Liver (tissue), 2 donors: Measurements from ENCODE around the gene OSGIN1.

Source experiments
- CTCF ChIP-seq: fragments of 150-350 bp; IDR thresholded peaks from 2 replicates; pipeline ENCODE4 v1.5.1; 2017; ENCODE audit warnings: improper control_type of control experiment, low read depth, low read length; ENCODE audit not compliant: missing input control
- MAX ChIP-seq: IDR thresholded peaks from 2 replicates; pipeline ENCODE4 v1.6.1; 2016; ENCODE audit warnings: antibody characterized with exemption
- REST ChIP-seq: IDR thresholded peaks from 2 replicates; pipeline ENCODE4 v1.6.1; 2016; ENCODE audit warnings: antibody characterized with exemption, mild to moderate bottlenecking
- YY1 ChIP-seq: IDR thresholded peaks from 2 replicates; pipeline ENCODE4 v1.6.1; 2016; ENCODE audit warnings: antibody characterized with exemption, mild to moderate bottlenecking
- donor health status: healthy.

GRCh38 chr16:84009282-84009681 is 56.2 kb downstream of the OSGIN1 start:
- TF ChIP-seq CTCF (no peak), MAX (no peak), YY1 (no peak), REST (no peak)
